IPS DF 4.7 (cell line): ENCODE data around the gene NPR2.

Experiments
- DNase-seq: peaks from one replicate; pipeline ENCODE4 v3.0.0-alpha.2; 2013; ENCODE audit warnings: low spot score; ENCODE audit errors: extremely low read depth

NPR2 gene

DNA sequence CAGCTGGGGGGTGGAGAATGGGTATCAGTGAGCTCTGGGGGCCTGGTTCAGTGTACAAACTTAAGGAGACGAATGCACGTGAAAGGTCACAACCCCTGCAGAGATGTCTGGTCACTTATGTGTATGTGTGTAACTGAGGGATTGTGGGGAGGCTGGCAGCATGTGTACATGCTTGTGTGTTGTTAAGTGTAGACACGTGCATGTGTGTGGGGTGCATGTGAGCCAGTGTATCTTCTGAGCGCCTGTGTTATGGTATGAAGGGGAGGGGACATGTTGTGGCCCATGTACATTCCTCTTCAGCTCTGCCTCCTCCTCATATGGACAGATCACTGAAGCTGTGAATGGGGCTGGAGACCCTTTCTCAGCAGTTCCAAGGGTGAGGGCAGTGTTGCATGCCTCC lies 39.6 kb downstream of the NPR2 start:
- DNase-seq: no peak

- no peak for DNase-seq
Measured at GRCh38 chr9:35832814-35833213, 41.4 kb downstream of the NPR2 start.

- no peak for DNase-seq
Measured at GRCh38 chr9:35834260-35835215, 43.1 kb downstream of the NPR2 start.

DNA sequence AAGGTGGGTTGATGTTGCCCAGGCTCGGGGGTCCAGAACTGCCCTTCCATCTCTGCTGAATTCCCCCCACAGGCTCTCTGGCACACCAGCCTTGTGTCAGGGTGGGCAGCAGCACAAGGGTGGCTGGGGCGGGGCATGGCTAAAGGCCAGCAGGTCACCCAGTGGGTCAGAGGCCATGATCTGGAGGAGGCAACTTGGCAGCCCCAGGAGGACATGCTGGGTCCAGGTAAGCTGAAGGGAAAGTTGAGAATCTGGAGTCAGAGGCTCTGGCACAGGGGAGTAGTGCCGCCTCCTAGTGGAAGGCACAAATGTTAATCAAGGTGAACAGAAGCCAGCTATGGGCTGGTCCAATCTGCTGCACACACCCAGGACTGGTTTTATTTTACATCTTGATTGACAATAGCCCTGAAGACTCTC lies 43.8 kb downstream of the NPR2 start:
- no peak for DNase-seq

DNA sequence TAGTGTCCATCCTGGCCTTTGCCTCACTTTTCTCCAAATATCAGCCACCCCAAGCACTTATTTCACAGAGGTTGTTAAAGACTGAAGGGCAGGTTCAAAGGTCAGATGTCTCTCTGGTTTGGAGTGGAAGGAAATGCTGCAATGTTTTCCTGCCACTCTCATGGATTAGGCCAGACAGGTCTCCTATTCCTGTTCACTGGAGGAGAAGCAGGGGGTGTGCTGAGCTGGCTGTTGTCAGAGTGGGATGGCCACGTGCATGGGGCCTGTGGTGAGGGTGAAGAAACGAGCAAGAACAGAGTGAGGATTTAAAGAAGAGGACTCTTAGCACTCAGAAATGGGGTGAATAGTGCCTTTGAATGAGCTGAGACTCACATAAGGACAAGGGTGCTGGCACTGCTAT lies 44.4 kb downstream of the NPR2 start:
- no peak for DNase-seq

DNA sequence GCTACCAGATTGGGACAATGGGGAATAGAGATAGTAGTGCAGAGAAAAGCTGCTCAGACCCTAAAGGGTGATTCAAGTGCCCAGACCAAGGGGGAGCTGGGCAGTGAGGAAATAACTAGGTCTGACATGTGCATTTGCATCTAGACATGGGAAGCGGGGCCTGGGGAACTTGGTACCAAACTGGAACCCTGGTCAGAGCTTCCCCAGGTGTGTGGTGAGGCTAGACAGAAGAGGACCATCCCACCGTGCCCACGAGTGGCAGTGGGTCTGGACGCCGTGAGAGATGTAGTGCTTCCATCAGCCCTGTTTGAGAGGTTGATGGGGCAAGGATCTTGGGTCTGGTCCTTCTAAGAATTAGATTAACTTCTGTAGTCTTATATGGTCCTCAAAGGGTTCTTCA lies 45.2 kb downstream of the NPR2 start:
- no peak for DNase-seq

GRCh38 chr9:35839926-35840325 lies 48.5 kb downstream of the NPR2 start:
- DNase-seq: no peak

- no peak for DNase-seq
Measured at GRCh38 chr9:35840881-35841644, 49.7 kb downstream of the NPR2 start.

- DNase-seq: no peak
Measured at GRCh38 chr9:35841645-35841900, 50.2 kb downstream of the NPR2 start.

GRCh38 chr9:35842020-35842745 lies 50.8 kb downstream of the NPR2 start:
- no peak for DNase-seq

DNA sequence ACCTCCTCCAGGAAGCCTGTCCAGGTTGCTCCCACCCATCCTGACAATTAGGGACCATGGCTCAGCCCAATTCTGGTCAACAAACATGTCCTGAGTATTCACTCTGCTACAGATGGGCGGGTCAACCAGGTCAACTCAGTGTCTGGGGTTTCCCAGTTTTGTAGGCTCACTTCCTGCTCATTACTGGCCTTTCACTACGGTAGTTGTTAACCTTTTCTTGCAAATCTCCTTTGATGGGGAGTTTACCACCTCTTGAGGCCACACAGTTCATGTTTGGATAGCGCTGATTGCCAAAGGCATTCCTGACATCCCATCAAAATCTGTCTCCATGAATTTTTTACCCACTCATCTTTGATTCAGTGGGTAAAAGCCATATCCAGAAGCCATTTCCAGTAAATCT lies 51.4 kb downstream of the NPR2 start:
- DNase-seq: no peak

DNA sequence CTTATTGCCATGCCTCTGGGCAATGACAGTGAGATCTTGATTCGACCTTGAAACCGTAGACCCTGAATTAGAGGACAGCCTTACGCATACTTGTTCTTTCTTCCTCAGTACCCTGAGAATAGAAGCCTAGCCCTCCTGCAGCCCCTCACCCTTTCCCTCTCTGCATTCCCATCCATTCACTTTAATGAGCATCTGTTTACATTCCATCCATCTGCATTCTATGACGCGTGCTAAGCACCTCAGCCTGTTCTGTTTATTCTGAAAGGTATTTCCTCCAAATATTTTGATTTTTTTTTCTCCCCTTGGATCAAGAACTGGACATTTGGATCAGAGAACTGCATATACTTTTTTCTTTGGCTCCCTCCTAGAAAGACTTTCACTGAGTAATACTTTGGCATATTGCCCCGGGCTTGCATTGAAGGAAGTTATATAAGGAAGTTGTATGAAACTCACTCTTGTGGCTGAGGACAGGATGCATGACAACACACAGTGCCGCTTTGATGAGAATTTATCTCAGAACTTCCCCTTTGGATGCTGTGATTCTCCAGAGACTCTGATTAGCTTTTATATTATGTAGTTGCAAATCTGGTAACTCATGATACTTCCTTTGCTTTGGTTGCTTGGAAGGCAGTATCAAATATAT lies 53.4 kb downstream of the NPR2 start:
- DNase-seq: no peak

DNA sequence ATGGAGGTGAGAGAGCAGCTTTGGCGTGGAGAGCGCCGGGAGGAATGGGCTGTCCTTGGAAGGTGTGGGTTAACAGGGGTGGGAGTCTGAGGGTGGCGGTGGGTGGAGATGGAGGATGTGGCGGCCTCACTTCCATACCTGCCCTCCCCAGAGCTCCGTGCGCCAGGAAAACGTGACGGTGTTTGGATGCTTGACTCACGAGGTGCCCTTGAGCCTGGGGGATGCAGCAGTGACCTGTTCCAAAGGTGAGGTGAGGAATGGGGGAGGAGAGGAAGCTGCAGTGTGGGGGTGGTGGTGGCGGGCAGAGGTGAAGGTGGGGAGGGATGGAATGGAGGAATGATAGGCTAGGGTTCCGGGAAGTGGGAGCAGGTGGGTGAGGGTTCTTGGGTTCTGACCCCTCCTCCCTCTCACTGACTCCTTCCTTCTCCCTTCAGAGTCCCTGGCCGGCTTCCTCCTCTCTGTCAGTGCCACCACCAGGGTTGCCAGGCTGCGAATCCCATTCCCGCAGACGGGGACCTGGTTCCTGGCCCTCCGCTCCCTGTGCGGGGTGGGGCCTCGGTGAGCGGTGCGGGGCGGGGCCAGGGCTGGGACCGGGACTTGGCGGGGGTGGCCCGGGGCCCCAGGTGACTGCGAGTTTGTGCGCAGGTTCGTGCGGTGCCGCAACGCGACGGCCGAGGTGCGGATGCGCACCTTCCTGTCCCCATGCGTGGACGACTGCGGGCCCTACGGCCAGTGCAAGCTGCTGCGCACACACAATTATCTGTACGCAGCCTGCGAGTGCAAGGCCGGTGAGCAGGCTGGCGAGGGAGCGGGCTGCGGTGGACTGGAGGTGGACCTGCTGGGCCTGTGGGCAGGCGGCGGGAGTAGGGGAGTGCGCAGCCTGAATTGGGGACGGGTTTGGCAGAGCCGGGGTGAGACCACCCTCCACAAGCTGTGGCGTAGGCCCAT lies 54.7 kb downstream of the NPR2 start:
- DNase-seq: no peak

DNA sequence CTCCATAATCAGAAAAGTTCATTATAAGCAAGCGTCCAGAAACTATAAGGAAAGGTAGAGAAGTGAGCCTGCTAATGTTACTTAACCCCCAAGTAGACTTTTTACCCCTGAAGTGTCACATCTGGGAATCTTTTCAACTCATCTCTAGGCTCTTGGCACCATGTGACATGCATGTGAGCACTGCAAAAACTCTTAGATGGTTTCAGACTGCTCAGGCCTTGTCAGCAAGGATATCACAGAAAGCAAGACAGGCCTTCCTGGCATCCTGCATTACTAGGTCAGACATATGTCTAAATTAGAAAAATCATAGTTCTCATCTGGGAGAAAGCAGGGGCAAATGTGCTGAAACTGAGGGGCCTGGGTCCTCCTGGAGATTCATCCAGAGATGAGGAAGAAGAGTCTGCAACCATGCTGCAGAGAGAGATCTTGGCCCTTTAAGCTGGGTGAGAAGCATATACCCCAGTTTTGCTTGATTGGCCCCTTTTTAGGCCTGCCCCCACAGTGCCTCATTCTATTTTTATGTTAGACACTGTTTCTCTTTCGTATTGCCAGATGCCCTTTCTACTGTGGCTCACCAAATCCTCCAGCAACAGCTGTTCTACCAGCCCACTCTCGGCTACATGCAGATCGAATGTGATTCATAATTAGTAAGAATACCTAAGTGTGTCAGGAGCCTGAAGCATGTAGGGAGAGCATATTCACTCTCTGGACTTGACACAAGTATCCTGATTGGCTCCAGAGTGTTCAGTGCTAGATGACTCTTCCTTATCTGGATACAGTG lies 56.6 kb downstream of the NPR2 start:
- DNase-seq: no peak

GRCh38 chr9:35852267-35852815 lies 61.0 kb downstream of the NPR2 start:
- no peak for DNase-seq

GRCh38 chr9:35852876-35853865 lies 61.8 kb downstream of the NPR2 start:
- DNase-seq: no peak

- DNase-seq: no peak
Measured at GRCh38 chr9:35854091-35854762, 62.8 kb downstream of the NPR2 start.

DNA sequence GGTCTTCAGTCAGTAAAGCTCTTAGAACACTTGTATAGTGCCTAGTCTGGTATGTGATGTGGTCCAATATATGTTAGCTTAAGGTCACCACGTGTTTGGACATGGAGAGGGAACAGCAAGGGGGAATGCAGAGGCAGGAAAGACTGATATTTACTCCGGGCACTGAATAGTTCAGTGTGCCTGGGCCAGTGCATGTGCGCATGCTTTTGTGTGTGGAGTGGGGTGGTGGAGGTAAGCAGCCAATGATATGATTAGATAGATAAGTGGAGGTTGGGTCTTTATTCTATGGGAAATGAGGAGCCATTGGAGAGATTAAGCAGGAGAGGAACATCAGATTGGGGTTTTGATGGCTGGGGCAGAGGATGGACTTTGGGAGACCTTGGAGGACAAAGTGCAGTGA lies 64.8 kb downstream of the NPR2 start:
- DNase-seq: no peak
